ENCODE measurements around the gene RAB10. TPM values are rescaled to one million over a fixed set of nuclear protein-coding genes. Genes with fewer than 3 reads are reported as not detected.
"Not testable (repeated sequence)": the region's sequence is repeated elsewhere in the genome, so short reads cannot be mapped to it uniquely, and the experiment has no call there.

The RAB10 gene
- polyA plus RNA-seq, 1 donor, result 157 TPM

DNA sequence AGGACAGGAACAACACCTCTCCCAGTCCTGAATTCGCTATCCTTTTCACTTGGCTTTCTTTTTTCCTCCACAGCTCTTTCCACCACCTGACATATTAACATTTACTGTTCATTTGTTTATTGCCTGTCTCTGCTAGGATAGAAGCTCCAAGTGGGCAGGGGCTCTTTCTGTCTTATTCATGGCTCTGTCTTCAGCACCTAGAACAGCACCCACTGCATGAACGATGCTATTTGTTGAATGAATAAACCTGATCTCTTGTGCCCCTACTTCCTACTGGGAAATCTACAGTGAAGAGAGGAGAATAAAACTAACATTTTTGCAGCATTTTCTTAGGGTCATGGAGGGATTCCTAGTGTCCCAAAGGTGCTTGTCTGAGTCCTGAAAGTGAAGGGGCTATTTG, 114.6 kb downstream of the RAB10 start:
- DNase-seq, result no peak

DNA sequence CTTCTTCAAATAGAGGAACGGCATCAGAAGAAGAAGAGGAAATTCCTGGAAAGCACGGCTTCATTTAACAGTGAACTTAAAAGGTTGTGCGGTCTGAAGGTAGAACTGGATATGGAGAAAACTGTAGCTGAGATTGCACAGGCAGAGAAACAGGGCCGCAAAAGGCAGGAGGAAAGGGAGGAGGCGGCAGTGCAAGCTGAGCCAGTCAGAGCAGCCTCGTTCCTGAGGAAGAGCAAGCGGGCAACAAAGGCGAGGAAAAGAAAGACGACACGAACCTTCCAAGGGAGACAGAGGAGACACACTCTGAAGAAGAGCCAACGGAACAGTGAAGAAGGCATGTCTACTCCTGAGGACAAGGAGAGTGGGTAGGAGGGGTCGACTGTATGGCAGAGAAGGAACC, 116.4 kb downstream of the RAB10 start:
- no peak for DNase-seq

DNA sequence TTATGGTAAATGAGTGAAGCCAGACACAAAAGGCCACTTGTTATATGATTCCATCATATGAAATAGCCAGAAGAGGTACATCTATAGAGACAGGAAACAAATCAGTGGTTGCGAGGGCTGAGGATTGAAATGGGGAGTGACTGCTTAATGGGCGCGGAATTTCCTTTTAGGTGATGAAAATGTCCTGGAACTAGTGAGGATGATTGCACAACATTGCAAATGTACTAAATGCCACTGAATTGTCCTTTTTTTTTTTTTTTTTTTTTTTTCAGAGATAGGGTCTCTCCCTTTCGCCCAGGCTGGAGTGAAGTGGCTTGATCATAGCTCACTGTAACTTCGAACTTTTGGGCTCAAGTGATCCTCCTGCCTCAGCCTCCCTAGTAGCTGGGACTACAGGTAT, 123.7 kb downstream of the RAB10 start:
- DNase-seq, result no peak

DNA sequence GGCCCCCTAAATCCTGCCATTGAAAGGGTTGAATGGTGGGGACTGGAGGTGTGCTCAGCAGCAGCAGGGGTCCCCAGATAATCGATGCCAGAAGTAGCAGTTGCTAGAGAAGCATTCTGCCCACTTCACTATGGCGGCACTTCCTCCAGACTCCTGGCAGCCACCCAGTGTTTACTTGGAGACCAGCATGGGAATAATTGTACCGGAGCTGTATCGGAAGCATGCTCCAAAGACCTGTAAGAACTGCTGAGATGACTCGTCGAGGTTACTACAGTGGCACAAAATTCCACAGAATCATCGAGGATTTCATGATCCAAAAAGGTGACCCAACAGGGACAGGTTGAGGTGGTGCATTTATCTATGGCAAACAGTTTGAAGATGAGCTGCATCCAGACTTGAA, 128.0 kb downstream of the RAB10 start:
- DNase-seq, result no peak

DNA sequence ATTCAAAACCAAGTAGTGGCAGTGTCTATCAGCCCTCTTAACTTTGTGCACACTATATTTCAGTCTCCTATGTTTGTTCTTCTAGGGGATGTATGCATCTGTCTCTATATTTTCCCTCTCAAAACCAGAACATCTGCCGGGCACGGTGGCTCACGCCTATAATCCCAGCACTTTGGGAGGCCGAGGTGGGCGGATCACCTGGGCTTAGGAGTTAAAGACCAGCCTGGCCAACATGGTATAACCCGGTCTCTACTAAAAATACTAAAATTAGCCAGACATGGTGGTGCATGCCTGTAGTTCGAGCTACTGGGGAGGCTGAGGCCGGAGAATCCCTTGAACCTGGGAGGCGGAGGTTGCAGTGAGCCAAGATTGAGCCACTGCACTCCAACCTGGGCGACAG, 129.1 kb downstream of the RAB10 start:
- no peak for DNase-seq

DNA sequence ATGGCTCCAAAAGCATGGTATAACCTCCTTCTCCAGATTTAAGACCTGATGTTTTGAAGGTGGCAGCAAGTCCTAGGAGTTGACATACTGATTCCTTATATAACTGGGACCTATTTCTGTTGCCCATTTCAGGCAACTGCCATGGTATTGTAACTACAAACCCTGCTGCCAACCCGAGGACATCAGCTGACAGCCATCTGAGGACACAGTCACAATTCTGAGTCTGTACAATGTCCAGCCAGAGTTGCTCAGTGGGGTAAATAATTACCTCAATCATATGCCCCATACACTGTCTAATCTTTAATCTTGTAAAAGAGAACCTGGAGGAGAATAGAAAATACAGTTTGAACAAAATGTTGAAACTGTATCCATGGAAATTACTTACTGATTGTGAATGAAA, 130.3 kb downstream of the RAB10 start:
- no peak for DNase-seq

DNA sequence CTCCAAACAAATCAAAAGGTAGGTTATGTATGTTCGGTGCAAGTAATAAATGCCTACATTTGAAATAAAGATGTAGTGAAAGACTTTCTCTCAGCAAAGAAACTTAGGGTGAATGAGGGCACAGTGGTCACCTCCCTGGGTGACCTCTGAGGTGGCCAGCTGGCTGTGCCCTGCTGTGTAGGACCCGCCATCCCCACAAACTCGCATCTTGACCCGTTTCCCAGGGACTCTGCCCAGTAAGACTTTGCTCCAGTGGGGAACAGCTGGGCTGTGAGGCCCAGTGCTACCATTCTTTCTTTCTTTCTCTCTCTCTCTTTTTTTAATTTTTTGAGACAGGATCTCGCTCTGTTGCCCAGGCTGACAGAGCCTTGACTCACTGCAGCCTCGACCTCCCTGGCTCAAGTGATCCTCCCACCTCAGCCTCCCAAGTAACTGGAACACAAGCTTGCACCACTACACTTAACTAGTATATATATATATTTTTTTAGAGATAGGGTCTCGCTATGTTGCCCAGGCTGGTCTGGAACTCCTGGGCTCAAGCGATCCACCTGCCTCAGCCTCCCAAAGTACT, 130.8 kb downstream of the RAB10 start:
- no peak for DNase-seq

DNA sequence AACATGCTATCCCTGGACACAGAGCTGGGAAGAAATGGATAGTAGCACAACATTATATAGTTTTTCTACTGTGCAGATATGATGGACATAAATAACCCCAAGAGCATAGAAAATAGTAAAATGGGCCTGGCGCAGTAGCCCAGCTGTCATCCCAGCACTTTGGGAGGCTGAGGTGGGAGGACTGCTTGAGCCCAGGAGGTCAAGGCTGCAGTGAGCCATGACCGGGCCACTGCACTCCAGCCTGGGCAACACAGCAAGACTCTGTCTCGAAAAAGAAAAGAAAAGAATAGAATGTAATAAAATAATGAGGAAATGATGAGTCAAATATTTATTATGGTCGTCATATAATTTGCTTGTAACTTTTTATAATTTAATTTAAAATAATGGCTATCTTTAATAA, 131.5 kb downstream of the RAB10 start:
- no peak for DNase-seq

DNA sequence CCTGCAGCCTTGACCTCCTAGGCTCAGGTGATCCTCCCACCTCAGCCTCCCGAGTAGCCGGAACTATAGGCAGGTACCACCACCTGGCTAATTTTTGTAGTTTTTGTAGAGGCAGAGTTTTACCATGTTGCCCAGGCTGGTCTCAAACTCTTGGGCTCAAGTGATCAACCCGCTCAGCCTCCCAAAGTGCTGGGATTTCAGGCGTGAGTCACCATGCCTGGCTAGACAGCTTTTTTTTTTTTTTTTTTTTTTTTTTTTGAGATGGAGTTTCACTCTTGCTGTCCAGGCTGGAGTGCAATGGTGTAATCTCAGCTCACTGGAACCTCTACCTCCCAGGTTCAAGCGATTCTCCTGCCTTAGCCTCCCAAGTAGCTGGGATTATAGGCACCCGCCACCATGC, 132.7 kb downstream of the RAB10 start:
- DNase-seq, result not testable (repeated sequence)

DNA sequence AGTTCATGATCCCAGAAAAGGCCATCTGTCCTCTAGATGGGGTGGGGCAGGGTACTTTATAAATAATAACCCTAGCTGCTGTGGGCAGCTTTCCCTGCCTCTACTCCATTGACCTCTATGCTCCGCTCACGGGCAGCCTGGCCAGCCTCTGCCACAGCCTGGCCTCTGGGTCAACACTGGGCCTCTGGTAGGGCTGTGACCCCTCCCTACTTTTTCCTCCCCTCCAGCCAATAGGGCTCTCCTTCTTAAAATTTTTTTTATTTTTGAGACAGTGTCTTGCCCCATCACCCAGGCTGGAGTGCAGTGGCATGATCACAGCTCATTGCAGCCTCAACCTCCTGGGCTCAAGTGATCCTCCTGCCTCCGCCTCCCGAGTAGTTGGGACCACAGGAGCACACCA, 134.9 kb downstream of the RAB10 start:
- DNase-seq, result no peak

DNA sequence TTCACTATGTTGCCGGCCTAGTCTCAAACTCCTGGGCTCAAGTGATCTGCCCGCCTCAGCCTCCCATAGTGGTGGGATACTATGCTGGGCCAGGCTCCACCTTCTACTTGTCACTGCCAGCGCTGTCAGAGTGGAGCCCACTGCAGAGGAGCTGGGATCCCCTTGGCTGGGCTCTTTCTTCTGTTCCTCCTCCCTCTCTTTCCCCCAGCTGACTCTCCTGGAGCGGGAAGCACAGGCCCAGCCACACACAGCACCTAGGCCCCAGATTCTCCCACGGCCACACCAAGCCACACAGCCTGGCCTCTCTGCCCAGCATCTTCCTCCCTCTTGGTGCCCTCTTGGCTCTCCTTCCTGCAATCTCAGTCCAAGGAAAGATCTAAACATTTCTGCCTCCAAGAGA, 135.3 kb downstream of the RAB10 start:
- no peak for DNase-seq

DNA sequence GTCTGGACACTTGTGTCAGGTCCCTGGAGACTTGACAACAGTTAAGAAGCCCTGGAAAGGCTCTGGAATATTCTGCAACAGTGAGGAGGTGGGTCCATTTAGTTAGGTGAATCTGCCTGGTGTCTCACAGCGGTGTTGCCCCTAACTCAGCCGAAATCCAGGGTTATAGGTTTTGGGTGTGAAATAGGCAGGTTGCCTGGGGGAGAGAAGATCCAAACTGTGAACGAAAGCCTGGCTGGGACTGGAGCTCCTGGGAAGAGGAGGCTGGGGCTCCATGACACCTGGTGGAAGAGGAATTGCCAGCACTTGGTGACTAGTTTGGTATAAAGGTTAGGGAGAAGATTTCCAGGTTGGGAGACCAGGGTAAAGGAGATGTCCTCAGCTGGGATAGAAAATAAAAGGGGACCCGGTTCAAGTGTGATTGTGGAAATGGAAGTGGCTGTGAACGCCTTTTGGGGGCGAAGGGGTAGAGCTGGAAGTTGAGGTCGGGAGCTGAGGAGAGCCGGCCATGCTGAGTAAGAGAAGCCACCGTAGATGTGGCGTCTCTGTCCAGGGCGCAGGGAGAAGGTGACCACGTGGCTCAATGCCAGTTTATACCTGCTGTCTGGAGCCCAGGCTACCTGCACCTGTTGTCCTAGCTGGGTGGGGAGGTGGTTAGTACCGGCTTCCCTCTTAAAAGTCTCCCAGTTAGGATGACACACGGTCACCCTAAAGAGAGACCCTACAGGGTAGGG, 136.0 kb downstream of the RAB10 start:
- no peak for DNase-seq

DNA sequence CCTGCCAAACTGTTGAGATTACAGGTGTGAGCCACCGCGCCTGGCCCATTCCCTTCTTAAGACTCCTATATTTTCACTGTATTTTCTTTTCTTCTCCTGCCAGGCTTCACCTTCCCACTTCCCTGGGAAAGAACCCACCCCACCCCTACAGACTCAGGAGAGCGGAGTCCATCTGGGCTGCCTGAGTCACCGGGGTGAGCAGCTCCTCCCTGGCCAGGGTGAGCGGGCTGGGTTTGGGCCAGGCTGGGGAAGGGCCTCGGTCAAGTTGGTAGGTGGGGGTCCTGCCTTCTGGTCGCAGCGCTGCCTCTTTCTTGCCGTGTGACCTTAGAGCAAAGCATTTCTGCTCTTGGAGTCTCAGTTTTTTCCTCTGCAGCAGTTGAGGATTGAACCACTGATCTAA, 136.9 kb downstream of the RAB10 start:
- no peak for DNase-seq

DNA sequence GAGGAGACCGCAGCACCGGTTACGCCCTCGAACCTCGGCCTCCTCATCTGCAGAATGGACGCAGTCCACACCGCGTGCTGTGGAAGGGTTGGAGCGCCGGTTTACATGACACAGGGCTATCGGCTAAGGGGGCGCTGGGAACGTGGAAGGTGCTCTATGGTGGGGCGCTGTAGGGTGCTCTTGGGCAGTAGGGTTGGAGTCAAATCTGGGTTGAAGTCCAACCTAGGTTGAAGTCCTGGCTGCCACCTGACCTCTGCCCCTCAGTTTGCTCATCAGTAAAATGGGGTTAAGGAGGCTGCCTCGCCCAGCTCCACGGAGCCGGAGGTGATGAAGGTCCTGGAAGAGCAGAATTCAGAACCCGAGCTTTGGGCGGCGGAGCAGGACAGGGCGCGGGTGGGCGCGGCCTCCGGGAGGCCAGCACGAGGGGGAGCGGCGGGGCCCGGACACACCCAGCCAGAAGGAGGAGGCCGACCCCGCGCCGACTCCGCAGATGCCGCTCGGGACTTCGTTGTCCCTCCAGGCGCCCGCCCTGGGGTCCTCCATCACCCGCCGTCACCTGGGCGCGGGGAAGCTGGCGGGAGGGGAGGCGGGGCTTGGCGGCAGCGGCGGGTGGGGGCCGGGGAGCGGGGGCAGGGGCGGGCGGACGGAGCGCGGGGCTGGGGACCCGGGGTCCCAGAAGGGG, 138.4 kb downstream of the RAB10 start:
- DNase-seq, result no peak

DNA sequence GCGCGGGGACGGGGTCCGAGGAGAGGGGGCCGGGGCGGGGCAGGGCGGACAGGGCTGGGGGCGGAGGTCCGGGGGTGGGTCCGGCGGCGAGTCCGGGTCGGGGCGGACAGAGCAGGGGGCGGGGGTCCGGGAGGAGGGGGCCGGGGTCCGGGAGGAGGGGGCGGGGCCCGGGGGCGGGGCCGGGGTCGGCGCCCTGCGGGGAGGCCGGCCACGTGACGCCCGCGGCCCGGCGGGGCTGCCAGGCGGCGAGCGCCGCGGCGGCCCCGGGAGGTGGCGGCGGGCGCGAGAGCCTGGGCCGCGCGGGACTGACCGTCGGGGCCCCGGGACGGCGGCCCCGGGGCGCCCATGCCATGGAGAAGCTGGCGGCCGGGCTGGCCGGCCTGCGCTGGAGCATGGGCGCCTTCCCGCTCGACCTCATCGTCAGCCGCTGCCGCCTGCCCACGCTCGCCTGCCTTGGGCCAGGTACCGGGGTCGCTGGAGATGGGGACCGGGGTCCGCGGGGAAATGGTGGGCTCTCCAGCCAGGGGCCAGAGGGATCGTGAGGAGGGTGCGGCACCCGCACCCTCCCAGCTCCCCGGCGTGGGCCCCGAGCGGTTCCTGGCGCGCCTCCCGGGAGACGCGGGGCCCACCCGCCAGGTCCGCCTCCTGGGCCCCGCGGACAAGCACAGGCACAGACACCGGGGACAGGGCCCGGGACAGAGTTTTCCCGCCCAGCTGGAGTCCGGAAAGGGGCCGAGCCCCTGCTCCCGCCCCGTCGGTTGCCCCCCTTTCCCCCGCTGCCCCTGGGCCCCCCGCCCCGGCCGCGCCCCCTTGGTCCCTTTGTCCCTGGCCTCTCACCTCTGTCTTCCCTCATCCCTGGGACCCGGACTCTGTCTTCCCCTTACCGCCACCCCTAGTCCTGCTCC, 139.2 kb downstream of the RAB10 start, which contains the start of gene GAREM2:
Gene GAREM2, plus strand, starts transcription at position 218 of the 905 bp plus-strand sequence. Its CDS starts 133 bp downstream, at position 351.
- no peak for DNase-seq

DNA sequence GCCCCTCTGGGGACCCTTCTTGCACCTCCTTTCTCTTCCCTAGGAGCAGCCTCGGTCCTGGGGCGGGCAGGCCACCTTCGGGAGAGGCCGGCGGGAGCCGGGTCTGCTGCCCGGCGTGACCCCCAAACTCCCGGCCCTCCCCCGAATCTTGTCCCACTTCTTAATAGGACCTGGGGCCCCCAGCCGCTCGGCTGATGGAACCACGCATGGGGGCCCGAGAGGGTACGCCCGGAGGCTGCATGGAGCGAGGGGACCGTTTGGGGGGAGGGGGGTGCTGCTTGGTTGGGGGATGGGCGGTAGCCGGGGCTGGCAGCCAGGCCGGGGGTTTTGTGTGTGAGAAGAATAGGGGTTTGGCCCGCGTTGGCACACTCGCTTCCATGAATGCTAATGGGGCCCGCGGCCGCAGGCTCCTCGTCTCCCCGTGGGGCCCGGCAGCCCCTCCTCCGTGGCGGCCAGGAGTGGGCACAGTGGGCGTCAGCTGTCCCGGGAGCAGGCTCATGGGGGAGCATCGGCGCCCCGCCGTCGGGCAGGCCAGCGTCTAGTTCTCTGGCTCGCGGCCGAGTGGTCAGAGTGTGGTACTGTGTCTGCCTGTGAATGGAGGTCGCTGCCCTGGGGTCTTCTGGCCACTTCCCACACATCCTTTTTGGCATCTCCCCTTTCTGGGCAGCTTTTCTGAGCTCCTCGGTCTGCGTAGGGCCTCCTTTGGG, 140.0 kb downstream of the RAB10 start:
- DNase-seq, result no peak

DNA sequence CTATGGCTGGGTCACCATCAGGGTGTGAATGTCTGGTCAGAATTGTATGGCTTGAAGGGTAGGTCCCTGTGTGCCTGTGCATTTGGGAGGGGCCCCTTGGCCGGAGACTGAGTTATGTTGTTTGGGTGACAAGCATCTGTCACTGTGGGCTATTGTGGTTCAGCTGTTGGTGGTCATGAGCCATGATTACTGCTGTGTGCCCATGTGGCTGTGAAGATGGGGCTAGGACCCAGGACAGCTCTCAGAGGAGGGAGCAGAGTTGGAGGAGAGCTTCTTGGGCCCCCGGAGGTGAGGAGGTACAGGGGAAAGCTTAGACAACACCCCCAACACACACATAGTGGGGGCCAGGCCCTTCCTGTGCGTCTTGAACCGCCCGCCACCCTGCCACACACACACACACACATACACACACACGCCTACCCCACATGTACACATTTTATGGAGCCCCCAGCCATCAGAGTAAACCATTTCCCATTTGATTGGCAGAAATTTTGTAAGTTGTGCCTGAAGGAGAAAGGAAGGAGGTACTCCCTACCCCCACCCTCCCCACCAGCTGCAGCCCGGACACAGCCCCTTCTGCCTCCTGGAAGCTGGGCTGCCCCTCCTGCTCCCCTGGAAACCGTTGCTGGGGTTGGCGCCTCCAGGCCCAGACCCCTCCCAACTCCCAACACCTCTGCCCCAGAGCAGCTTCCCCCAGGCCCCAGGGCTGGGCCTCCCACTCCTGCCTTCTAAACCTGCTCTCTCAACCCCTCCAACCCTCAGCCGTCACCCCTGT, 141.0 kb downstream of the RAB10 start:
- no peak for DNase-seq

DNA sequence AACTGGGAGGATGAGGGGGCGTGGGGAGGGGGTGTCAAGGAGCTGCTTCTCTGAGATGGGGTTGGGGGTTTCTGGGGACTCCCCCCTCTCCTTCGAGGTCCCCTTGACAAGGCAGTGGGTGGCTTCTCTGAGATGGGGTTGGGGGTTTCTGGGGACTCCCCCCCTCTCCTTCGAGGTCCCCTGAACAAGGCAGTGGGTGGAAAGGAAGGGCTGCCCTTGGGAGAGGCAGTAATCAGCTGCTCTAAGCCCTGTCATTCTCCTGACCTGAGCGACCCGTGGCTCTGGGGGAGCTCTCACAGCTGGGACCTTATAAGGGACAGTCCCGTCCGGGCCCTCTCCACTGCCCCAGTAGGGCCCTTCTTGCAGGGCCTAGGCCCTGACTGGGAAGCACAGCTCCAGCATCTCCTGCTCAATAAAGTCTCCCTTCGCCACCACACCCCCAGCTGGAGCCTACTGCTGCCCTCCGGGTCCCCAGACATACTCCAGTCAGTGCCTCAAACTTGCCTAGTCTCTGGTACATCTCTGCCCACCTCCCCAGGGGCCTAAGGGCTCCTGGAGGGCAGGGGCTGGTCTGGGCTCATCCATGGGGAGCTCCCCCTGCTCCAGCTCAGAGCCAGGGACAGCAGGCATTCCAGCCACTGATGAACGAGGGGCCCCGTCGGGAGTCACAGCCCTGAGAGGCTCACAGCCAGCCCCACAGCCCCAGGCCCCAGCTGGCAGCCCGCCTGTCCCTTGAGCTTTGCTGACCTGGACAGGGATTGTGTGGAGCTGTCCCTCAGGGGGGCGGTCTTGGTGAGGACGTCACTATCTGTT, 141.8 kb downstream of the RAB10 start:
- no peak for DNase-seq

DNA sequence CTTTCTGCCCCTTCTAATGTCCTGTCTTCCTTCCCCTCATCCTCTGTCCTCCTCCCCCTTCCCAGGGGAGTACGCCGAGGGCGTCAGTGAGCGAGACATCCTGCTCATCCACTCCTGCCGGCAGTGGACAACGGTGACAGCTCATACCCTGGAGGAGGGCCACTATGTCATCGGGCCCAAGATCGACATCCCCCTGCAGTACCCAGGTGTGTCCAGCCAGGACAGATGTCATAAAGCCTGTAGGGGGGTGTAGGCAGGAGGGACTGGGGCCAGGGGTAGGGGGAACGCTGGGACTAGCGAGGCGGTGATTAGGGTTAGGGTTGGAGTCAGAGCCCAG, 142.4 kb downstream of the RAB10 start:
- DNase-seq, result no peak

DNA sequence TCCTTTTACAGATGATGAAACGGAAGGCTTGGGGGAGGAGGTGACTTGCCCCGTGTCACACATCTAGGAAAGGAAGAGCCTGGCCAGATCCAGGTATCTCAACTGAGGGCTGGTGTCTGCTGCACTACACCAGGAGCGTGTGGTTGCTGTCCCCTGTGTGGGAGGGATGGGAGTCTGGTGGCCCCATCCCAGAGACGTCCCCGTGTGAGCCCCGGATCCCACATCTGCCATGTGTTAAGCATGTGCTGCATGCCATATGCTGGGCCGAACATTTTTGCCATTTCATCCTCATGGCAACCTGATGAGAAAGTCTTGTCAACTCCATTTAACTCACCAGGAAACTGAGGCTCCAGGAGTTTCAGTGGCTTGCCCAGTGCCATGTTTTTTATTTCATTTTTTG, 143.2 kb downstream of the RAB10 start:
- no peak for DNase-seq
